ENCODE data around the gene AVPR1B. TPM values are rescaled to one million over a fixed set of nuclear protein-coding genes. Genes with fewer than 3 reads are reported as not detected.
A peak's percentile ranks its signal among the peaks of the same experiment; 100 is the strongest.

Gene AVPR1B
- total and polyA plus RNA-seq, 2 of the 13 experiments (the other 11 are each of a cell fraction or from before 2014, with no cell fraction given) = 0.05 TPM; not detected in 1

- H3K4me3 ChIP-seq (replicated peaks in 1 of 3; ENCODE audit: insufficient read depth in 1 of 3, low read depth in 2 of 3, low read length in 3 of 3) = no peak overlapping the region
- H3K4me1 ChIP-seq (ENCODE audit: insufficient read depth, low read length) = no peaks in the 10 kb centered on the region
- no peaks in the 10 kb centered on the region for H4K20me1 ChIP-seq (ENCODE audit: insufficient read depth, low read length)
- H3K27me3 ChIP-seq (ENCODE audit: control insufficient read depth in 1 of 2, insufficient read depth in 2 of 2, low read length in 2 of 2) = no peaks in the 10 kb centered on the region
- H3K27ac ChIP-seq (ENCODE audit: extremely low read length, insufficient read depth, low read length) = no peak overlapping the region
- no peak overlapping the region for H3K9ac ChIP-seq (ENCODE audit: insufficient read depth, low read depth, low read length)
- TF ChIP-seq PAX8 (CRISPR knock-in tag; IDR thresholded peaks at IDR 0.05; ENCODE audit: borderline replicate concordance) = no peak
- TF ChIP-seq SATB2 (CRISPR knock-in tag; IDR thresholded peaks at IDR 0.05) = no peak
- no peak for TF ChIP-seq RCOR2 (CRISPR knock-in tag; IDR thresholded peaks at IDR 0.05)
- TF ChIP-seq SNAPC2 (CRISPR knock-in tag; IDR thresholded peaks at IDR 0.05) = no peak
- TF ChIP-seq SKI (IDR thresholded peaks at IDR 0.05; ENCODE audit: partially characterized antibody) = no peak
- no peak for TF ChIP-seq ELF1 (CRISPR knock-in tag; IDR thresholded peaks at IDR 0.05)
- TF ChIP-seq ZHX1 (CRISPR knock-in tag; IDR thresholded peaks at IDR 0.05; ENCODE audit: low read depth) = no peak
- no peak for TF ChIP-seq TBP (CRISPR knock-in tag; IDR thresholded peaks at IDR 0.05)
- no peaks in the 10 kb centered on the region for H3K9me3 ChIP-seq (ENCODE audit: low read length)
- 82% methylated on average over 3 of the region's 3 CpGs for WGBS (ENCODE audit: low lambda C conversion rate)
- FAIRE-seq = no peak
- DNase-seq (ENCODE audit: low spot score) = no peak
- no peaks in the 10 kb centered on the region for H3K36me3 ChIP-seq (replicated peaks in 1 of 2; ENCODE audit: control insufficient read depth in 1 of 2, insufficient read depth in 2 of 2, low read length in 2 of 2)
- H3K79me2 ChIP-seq (ENCODE audit: insufficient read depth, low read length) = no peaks in the 10 kb centered on the region
- intact Hi-C loops (cut with micrococcal nuclease; ENCODE audit: unreplicated experiment) = no loop called here
- peak; percentile 38; the same call in 2 of the 3 replicates for ATAC-seq
- no peak overlapping the region for H3K4me2 ChIP-seq (ENCODE audit: low read depth, low read length)
- no peak overlapping the region for H2AFZ ChIP-seq (ENCODE audit: low read length)
- BruUV-seq (replicated peaks) = no TSS peak
- in situ Hi-C loops (cut with HindIII; ENCODE audit: extremely low pct_ligation_motif_present, low pct_unique_long_range_greater_than_20kb) = no loop called here
- CTCF ChIA-PET (ENCODE audit: low intra/inter-chr PET ratio, low total read pairs) = no interaction called here
- POLR2A ChIA-PET = no interaction called here
Observed at GRCh38 chr1:206074839-206075238, 42.3 kb downstream of the AVPR1B start.
